Effector CD4-positive, alpha-beta T cell (primary cell): ENCODE data around the gene LRRC37B.
"Not testable (repeated sequence)": the region's sequence is repeated elsewhere in the genome, so short reads cannot be mapped to it uniquely, and the experiment has no call there.

Experiments used
- DNase-seq: peaks from one replicate; pipeline ENCODE4 v3.0.0-alpha.2; 2020

The LRRC37B gene

GRCh38 chr17:32042266-32042665, 35.1 kb downstream of the LRRC37B start:
- DNase-seq, result not testable (repeated sequence)

GRCh38 chr17:32045611-32046010, 38.4 kb downstream of the LRRC37B start:
- not testable (repeated sequence) for DNase-seq

GRCh38 chr17:32047663-32048062, 40.5 kb downstream of the LRRC37B start:
- not testable (repeated sequence) for DNase-seq

- not testable (repeated sequence) for DNase-seq
Measured at GRCh38 chr17:32054985-32055384, 47.8 kb downstream of the LRRC37B start.

GRCh38 chr17:32055425-32055824, 48.2 kb downstream of the LRRC37B start:
- DNase-seq, result not testable (repeated sequence)

GRCh38 chr17:32056500-32056899, 49.3 kb downstream of the LRRC37B start:
- not testable (repeated sequence) for DNase-seq

GRCh38 chr17:32057460-32058105, 50.4 kb downstream of the LRRC37B start:
- not testable (repeated sequence) for DNase-seq

GRCh38 chr17:32060695-32061094, 53.5 kb downstream of the LRRC37B start:
- DNase-seq, result not testable (repeated sequence)

GRCh38 chr17:32061840-32062239, 54.7 kb downstream of the LRRC37B start:
- DNase-seq, result not testable (repeated sequence)

- not testable (repeated sequence) for DNase-seq
Measured at GRCh38 chr17:32064091-32064490, 56.9 kb downstream of the LRRC37B start.

GRCh38 chr17:32066123-32066680, 59.0 kb downstream of the LRRC37B start:
- DNase-seq, result not testable (repeated sequence)

- peak; percentile 59 for DNase-seq
Measured at GRCh38 chr17:32066863-32067642, 59.9 kb downstream of the LRRC37B start.

- DNase-seq, result not testable (repeated sequence)
Measured at GRCh38 chr17:32069067-32069466, 61.9 kb downstream of the LRRC37B start.

GRCh38 chr17:32071961-32072360, 64.8 kb downstream of the LRRC37B start:
- DNase-seq, result not testable (repeated sequence)

GRCh38 chr17:32073131-32073530, 65.9 kb downstream of the LRRC37B start:
- not testable (repeated sequence) for DNase-seq

GRCh38 chr17:32079753-32080152, 72.6 kb downstream of the LRRC37B start:
- peak; percentile 60 for DNase-seq

GRCh38 chr17:32083550-32083979, 76.4 kb downstream of the LRRC37B start:
- not testable (repeated sequence) for DNase-seq

GRCh38 chr17:32084003-32084941, 77.1 kb downstream of the LRRC37B start:
- DNase-seq, result not testable (repeated sequence)

- not testable (repeated sequence) for DNase-seq
Measured at GRCh38 chr17:32084942-32085829, 78.0 kb downstream of the LRRC37B start.

GRCh38 chr17:32086833-32087232, 79.7 kb downstream of the LRRC37B start:
- not testable (repeated sequence) for DNase-seq

- DNase-seq, result not testable (repeated sequence)
Measured at GRCh38 chr17:32092062-32092461, 84.9 kb downstream of the LRRC37B start.
